PC-9 (cell line): ENCODE results near the gene GLDN.

Experiments used
- EZH2 ChIP-seq: fragments of 200-600 bp; sonication (generic); IDR thresholded peaks from 2 replicates; pipeline ENCODE4 v1.8.0; 2017; ENCODE audit warnings: antibody characterized with exemption, low read depth
- TF ChIP-seq, protein P1 (sequence below): fragments of 200-600 bp; sonication (generic); conservative IDR thresholded peaks from 2 replicates; pipeline ENCODE4 v1.6.1; 2017; ENCODE audit warnings: mixed run types, antibody characterized with exemption, mild to moderate bottlenecking, moderate library complexity

DNA sequence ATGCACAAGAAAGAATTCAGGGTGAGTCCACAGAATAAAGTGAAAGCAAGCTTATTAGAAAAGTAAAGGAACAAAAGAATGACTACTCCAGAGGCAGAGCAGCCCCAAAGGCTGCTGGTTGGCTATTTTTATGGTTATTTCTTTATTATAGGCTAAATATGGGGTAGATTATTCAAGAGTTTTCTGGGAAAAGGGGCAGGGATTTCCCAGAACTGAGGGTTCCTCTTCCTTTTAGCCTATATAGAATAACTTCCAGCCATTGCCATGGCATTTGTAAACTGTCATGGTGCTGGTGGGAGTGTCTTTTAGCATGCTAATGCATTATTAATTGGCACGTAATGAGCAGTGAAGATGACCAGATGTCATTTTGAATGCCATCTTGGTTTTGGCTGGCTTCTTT, 13.6 kb downstream of the GLDN start:
- TF ChIP-seq, protein P1, sequence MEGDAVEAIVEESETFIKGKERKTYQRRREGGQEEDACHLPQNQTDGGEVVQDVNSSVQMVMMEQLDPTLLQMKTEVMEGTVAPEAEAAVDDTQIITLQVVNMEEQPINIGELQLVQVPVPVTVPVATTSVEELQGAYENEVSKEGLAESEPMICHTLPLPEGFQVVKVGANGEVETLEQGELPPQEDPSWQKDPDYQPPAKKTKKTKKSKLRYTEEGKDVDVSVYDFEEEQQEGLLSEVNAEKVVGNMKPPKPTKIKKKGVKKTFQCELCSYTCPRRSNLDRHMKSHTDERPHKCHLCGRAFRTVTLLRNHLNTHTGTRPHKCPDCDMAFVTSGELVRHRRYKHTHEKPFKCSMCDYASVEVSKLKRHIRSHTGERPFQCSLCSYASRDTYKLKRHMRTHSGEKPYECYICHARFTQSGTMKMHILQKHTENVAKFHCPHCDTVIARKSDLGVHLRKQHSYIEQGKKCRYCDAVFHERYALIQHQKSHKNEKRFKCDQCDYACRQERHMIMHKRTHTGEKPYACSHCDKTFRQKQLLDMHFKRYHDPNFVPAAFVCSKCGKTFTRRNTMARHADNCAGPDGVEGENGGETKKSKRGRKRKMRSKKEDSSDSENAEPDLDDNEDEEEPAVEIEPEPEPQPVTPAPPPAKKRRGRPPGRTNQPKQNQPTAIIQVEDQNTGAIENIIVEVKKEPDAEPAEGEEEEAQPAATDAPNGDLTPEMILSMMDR: no peak
- no peak for TF ChIP-seq EZH2
